CD4-positive, alpha-beta T cell treated with Interleukin-21 for 1 hour (primary cell): ENCODE data around the gene CCDC92B.
"Not testable (repeated sequence)": the region's sequence is repeated elsewhere in the genome, so short reads cannot be mapped to it uniquely, and the experiment has no call there.

Experiments used
- DNase-seq: peaks from one replicate; pipeline ENCODE4 v3.0.0-alpha.2; 2020

CCDC92B gene

GRCh38 chr17:2688351-2689342 is 60.8 kb downstream of the CCDC92B start:
- no peak for DNase-seq

- no peak for DNase-seq
Measured at GRCh38 chr17:2687074-2687418, 62.4 kb downstream of the CCDC92B start.

- DNase-seq = no peak
Measured at GRCh38 chr17:2685696-2686095, 63.8 kb downstream of the CCDC92B start.

- DNase-seq = no peak
Measured at GRCh38 chr17:2684549-2684948, 64.9 kb downstream of the CCDC92B start.

GRCh38 chr17:2683912-2684311 is 65.5 kb downstream of the CCDC92B start:
- DNase-seq = no peak

GRCh38 chr17:2682176-2682938 is 67.1 kb downstream of the CCDC92B start:
- DNase-seq = no peak

- no peak for DNase-seq
Measured at GRCh38 chr17:2681650-2682049, 67.8 kb downstream of the CCDC92B start.

GRCh38 chr17:2680961-2681360 is 68.5 kb downstream of the CCDC92B start:
- no peak for DNase-seq

- DNase-seq = not testable (repeated sequence)
Measured at GRCh38 chr17:2679247-2679646, 70.2 kb downstream of the CCDC92B start.
